GM12891 (cell line): Measurements from ENCODE around the gene DIP2A.

Experiments used
- POLR2A ChIP-seq: IDR thresholded peaks from 2 replicates; pipeline ENCODE4 v1.6.1; 2011; ENCODE audit warnings: low read depth, low read length, control low read depth
- POLR2AphosphoS5 ChIP-seq: IDR thresholded peaks from 2 replicates; pipeline ENCODE4 v1.6.1; 2011; ENCODE audit warnings: low read depth, low read length, control low read depth

- TF ChIP-seq POLR2AphosphoS5 (no peak), POLR2A (no peak)
Measured at GRCh38 chr21:46421191-46421750, 37.4 kb upstream of the DIP2A start.
